GM18498 (cell line): ENCODE results near the gene FN1.
A peak's percentile ranks its signal among the peaks of the same experiment; 100 is the strongest.

Source experiments
- ATAC-seq: cut with Tn5 transposase; IDR thresholded peaks from one replicate; pipeline ENCODE4 v1.9.1; 2021; ENCODE audit warnings: mild to moderate bottlenecking, moderate library complexity; ENCODE audit not compliant: unreplicated experiment

FN1 gene

DNA sequence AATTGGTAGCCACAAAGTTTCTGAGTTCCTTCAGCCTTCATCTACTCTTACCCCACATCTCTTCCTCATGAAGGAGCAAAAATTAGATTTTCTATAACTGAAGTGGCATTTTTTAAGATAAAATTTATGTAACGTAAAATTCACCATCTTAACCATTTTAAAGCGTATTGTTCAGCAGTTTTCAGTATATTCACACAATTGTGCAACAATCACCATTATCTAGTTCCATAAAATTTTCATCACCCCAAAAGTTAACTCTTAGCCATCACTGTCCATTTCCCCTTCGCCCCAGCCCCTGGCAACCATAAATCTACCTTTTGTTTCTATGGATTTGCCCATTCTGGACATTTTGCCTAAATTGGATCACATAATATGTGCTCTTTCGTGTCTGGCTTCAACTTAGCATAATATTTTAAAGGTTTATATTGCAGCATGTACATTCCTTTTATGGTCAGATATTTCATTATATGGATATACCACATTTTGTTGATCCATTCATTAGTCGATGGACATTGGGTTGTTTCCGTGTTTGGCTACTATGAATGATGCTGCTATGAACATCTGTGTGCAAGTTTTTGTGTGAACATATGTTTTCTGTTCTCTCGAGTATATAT, 79.4 kb downstream of the FN1 start:
- no peak for ATAC-seq

DNA sequence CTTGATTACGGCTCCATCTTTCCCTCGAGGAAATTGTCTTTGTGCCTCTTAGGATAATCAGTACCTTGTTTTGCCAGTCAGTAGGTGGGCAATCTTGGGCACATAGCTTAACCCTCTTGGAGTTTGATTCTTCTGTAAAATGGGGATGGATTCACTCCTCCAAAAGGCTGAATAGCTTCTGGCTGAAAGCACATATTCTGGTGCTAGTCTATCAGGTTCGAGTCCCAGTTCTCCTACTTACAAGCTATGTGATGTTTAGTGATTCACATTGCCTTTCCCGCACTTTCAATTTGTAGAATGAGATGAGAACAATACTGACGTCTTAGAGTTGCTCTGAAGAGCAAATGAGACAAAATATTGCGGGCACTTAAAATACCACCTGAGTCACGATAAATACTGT, 80.1 kb downstream of the FN1 start:
- no peak for ATAC-seq

DNA sequence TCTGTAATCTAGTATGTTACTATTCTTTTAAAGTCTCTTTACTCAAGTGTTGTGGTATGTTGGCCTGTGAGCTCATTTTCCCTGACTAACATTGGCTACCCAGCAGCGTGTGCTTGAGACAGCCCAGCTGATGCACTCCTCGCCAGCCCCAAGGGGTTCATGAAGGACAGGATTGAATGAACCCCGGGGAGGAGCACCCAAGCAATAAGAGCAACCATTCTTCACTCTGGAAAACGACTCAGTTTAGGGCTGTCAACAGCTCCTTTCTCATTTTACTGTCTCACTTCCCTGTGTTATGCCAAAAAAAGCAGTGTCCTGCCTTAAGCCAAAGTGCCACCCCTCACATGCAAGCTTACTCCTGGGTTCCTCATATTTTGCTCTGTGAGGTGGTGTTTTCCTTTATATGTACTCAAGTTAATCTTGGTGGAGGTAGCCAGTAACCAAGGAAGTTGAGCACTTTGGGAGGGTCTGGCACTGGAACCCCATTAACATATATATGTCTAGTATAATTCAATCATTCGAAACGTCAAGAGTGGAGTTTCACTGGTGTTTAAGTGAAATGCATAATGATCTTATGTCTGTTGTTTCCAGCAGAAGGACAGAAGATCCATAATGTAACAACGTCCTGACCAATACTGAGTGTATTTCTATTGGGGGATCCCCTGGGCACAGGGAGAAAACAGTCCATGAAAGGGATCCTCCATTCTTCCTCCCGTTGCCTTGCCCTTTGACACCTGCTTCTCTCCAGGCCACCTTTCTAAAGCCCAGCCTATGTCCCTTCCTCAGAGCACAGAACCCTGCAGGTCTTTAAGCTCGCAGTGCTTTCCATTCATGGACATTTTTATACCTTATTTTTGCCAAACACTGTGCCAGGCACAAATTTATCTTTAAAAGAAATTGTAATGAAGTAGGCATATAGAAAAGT, 80.8 kb downstream of the FN1 start:
- ATAC-seq = no peak

DNA sequence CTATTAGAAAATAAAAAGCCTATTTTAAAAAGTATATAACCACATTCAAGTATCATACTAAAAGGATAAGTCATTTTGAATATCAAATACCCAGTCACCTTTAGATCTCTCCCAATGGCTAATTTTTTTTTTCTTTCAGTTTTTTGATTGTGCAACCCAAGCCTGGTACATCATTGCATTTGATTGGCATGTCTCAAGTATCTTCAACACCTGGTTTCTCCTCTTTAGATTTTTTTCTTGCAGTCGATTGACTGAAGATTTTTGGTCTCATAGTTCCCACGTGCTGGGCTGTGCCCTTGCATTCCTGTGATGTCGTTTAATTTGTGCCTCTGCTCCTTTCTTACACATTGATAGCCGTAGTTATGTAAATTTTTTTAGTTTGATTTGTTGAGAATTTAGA, 83.3 kb downstream of the FN1 start:
- ATAC-seq = no peak

DNA sequence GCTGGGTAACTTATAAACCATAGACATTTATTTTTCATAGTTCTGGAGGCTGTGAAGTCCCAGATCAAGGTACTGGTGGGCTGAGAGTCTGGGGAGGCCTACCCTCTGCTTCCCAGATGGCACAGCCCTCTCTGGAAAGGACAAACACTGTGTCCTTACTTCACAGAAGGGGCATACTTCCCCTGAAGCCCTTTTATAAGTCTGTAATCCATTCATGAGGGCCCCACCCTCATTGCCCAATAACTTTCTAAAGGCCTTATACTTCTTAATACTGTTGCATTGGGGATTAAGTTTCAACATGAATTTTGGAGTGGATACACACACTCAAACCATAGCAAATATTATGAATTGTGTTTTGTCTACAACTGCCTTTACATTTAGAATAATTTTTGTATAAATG, 88.0 kb downstream of the FN1 start:
- no peak for ATAC-seq

DNA sequence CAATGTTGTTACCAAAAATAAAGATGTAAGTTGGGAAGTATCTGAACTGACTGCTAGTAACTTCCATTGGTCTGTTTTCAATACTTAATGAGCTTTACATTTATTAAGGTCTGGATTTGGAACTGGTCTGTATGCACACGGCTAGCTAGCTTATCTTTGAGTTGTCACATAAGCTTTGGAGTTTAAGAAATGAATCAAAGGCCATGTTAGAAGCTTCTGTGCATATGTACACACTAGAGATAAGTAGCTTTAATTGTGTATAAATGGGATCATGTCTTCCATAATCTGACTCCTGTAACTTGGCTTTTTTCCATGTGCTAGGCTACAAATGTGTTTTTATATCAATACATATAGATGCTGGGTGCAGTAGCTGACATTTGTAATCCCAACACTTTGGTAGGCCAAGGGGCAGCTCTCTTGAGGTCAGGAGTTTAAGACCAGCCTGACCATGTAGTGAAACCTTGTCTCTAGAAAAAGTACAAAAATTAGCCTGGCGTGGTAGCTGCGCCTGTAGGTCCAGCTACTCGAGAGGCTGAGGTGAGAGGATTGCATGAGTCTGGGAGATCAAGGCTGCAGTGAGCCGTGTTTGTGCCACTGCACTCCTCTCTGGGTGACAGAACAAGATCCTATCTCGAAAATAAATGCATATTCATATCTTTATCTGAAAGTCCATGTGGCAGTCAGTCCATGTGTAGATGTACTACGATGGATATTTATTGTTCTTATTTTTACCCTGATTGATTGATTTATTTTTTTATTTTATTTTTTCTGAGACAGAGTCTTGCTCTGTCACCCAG, 96.8 kb downstream of the FN1 start:
- ATAC-seq = no peak

DNA sequence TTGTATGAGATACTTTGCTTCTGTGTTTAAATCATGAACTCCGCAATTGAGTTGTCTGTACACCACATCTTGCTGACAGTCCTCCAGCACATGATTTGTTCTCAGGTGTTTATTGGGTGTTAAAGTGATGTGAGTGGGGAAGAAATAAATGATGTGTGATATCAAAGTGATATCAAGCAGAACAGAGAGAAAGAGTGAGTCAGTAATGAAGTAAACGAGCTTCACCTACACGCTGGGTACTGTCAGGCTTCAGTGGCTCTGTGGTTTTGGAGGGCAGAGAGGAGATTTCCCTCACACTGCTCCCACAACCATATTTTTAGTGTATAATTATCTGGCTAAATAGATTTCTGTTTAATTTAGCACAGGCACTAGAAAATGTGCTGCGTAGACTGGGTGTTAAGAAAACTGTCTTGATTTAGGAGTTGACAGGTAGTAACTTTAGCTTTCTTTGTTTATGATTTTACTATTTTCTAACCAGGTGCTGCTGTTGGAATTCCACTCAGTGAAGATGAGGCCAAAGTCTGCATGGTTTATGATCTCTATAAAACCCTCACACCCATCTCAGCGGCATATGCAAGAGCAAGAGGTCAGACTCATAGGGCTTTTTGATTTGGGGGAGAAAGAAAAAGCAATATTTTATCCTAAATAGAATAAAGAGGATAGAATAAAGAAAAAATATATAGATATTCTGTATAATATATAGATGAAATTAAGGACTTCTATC, 102.8 kb downstream of the FN1 start:
- peak; percentile 79 for ATAC-seq

DNA sequence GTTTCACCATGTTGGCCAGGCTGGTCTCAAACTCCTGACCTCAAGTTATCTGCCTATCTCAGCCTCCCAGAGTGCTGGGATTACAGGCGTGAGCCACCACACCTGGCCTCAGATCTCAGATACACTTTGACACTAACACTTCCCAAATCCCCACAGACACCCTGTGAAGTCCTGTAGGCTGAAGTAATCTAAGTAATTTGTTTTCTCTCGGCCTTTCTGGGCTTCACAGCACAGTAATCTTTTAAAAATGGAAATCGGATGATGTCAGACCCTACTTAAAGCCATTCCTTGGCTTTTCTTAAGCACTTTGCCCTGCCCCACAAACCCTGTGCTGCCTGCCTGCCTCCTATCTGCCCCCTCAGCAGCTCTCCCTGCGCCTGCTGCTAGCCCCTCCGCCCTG, 107.8 kb downstream of the FN1 start:
- no peak for ATAC-seq

DNA sequence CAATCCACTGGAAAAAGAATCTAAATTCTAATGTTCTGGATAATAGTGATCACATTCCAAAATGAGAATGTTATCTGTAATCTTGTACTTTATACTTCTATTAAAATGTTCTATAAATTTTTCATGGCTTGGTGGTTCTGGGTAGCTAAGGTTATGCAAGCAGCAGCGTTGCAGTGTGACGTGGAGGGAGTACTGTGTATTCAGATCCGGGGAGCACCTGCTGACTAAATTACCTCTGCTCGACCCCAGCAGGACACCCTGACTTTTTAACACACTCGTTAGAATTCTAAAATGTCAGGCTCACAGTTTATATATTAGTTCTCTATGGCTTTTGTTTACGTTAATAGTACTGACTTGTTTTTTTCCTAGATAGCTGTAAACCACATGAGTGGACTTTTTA, 111.1 kb downstream of the FN1 start:
- ATAC-seq = no peak

DNA sequence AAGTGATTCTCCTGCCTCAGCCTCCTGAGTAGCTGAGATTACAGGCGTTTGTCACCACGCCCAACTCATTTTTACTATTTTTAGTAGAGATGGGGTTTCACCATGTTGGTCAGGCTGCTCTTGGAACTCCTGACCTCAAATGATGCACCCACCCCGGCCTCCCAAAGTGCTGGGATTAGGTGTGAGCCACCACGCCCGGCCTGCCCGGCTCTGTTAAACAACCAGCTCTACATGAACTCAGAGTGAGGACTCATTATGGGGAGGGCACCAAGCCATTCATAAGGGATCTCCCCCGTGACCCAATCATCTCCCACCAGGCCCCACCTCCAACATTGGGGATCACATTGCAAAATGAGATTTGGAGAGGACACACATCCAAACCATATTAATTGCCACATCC, 115.2 kb downstream of the FN1 start:
- ATAC-seq = no peak

DNA sequence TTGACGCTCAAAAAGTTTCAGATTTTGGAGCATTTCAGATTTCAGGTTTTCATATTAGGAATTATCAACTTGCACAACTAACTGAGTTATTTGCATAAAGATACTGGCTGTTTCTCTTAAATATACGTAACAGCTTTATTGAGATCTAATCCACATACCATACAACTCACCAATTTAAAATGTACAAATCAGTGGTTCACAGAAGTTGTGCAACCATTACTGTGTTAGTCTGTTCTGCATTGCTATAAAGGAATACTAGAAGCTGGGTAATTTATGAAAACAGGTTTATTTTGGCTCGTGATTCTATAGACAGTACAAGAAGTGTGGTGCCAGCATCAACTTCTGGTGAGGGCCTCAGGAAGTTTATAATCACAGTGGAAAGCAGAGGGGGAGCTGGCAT, 115.8 kb downstream of the FN1 start:
- no peak for ATAC-seq

DNA sequence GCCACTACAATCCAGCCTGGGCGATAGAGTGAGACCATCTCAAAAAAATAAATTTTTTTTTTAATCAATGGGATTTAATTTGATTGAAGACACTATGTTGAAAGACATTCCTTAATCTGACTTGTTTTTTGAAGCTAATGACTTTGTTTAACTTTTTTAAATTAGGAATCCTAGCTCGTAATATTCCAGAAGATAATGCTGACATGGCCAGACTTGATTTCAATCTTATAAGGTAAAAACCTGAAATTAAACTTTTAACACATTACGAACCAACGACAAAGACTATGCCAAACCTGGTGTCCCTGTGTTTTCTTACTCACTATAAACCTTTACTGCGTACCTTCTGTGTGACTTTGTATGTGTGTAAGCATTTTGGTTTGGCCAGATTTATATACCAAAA, 116.4 kb downstream of the FN1 start:
- no peak for ATAC-seq

DNA sequence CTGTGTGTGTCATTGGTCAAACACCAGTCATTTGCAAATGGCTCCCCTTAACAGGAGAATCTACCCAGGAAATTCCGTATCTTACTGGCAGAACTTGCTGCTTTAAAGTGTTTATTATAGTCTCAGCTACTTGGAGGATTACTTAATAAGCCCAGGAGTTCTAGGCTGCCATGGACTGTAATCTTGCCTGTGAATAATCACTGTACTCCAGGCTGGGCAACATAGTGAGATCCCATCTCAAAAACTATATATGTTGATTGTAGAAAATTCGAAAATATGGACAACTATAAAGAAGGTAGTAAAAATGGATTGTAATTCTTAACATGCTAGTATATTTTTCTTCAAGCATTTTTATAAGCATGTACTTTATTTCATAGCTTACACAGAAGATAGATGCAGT, 119.5 kb downstream of the FN1 start:
- no peak for ATAC-seq

DNA sequence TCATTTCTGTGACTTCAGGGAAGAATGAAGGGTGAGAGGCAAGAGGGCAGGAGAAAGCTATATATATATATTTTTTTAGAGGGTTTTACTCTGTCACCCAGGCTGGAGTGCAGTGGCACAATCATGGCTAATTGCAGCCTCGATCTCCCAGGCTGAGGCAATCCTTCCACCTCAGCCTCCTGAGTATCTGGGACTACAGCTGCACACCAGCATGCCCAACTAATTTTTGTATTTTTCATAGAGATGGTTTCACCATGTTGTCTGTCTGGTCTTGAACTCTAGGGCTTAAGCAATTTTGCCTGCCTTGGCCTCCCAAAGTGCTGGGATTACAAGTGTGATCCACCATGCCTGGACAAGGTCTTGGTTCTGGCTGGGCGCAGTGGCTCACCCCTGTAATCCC, 120.6 kb downstream of the FN1 start:
- no peak for ATAC-seq

DNA sequence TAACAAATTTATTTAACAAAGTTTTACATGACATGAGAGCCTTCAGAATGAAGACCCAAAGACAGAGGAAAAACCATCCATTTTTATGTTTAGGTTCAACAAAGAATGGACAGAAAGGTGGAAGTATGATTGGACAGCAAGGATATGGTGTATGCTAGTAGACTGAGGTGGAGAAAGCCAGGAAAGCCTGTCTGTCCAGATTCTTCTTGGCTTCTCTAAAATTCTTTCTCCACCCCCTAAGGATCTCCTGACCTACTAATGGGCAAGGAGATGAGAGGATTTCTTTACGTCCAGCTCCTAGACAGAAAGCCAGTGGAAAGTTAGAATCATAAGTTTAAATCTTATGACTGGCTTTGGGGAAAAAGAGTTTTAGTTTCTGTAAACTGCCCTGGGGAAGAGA, 121.0 kb downstream of the FN1 start:
- ATAC-seq = no peak

DNA sequence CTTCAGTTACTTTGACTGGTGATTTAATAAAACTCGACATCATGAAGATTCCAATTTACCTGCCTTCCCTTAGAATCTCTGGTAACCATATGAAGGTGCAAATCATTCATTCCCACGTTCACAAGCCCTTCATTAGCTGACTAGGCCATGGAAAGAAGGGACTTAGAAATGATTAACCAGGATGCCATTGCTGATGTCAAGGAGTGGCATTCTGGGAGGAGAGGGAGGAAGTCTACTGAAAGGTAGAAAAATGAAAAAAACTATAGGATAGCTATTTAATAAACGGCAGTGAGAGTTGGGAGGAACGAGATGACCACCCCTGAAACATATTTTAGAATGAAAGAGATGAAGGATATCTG, 122.6 kb downstream of the FN1 start:
- ATAC-seq = no peak

DNA sequence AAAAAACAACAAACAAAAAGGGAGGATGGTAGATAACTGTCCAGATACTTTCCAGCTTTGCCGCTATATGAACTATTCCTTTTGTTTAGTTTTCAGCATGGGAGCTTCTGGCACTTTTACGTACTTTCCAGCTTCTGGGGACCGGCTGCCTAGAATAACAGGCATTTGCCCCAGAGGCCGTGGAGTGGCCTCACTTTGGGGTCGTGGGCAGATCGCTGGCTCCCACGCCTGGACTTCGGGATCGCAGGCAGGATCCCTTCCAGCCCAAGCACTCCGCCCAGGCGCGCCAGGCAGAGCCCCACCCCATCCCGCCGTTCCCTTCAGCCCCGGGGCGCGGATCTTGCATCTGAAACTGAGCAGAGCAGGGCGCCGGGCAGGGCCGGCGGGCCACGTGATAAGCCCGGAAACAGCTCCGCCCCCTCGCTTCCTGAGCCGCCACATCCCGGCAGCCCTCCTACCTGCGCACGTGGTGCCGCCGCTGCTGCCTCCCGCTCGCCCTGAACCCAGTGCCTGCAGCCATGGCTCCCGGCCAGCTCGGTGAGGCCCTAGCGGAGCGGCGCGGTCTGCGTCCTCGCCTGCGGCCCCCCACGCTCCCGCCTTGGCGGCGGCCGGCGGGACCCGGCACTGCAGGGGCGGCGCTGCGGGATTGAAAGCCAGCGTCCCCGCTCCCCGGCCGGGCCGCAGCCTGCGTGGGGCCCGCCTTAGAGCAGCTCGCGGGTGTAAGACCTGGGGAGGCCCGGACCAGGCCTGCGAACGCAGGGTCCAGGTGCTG, 124.1 kb downstream of the FN1 start, which contains the start of gene ATIC:
Gene ATIC, plus strand, starts transcription at position 435 of the 772 bp plus-strand sequence. Its CDS starts 84 bp downstream, at position 519.
- peak; percentile 99 for ATAC-seq

DNA sequence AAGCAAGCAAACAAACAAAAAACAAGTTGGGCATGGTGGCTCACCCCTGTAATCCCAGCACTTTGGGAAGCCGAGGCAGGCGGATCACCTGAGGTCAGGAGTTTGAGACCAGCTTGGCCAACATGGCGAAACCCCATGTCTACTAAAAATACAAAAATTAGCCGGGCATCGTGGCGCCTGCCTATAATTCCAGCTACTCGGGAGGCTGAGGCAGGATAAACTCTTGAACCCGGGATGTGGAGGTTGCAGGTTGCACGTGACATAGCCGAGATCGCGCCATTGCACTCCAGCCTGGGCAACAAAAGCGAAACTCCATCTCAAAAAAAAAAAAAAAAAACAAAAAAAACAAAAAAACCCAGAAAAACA, 124.6 kb downstream of the FN1 start:
- peak; percentile 30 for ATAC-seq
